A549 (cell line): ENCODE measurements around the gene UBE2L5.

ENCODE experiments used
- CEBPB ChIP-seq, 2 experiments: fragments of >200 bp in 1 of 2; sonication (Bioruptor Twin) in 1 of 2; formaldehyde crosslinking in 1 of 2; IDR thresholded peaks; 2 replicates each; pipeline ENCODE4 v1.6.1; 2012 to 2016
- EP300 ChIP-seq, 2 experiments: fragments of >200 bp; sonication (Bioruptor Twin); formaldehyde crosslinking; IDR thresholded peaks; 2 replicates in 1 of 2; 3 replicates in 1 of 2; pipeline ENCODE4 v1.6.1; 2016 to 2017
- PHF8 ChIP-seq: fragments of 200-600 bp; sonication (generic); IDR thresholded peaks from 2 replicates; pipeline ENCODE4 v1.6.1; 2016; ENCODE audit warnings: low read depth, mild to moderate bottlenecking, antibody characterized with exemption, moderate library complexity, borderline replicate concordance
- POLR2A ChIP-seq: IDR thresholded peaks from 2 replicates; pipeline ENCODE4 v1.6.1; 2012; ENCODE audit warnings: mild to moderate bottlenecking, low read length
- RFX5 ChIP-seq: fragments of 450-650 bp; IDR thresholded peaks from 2 replicates; pipeline ENCODE4 v1.7.1; 2014; ENCODE audit warnings: antibody characterized with exemption, mild to moderate bottlenecking, moderate library complexity
- TP53 ChIP-seq: fragments of 250-450 bp; sonication (Bioruptor Pico); IDR thresholded peaks from 2 replicates; pipeline ENCODE4 v1.5.0; 2021; ENCODE audit warnings: mild to moderate bottlenecking, moderate library complexity
- USF2 ChIP-seq: fragments of 450-650 bp; IDR thresholded peaks from 2 replicates; pipeline ENCODE4 v1.6.1; 2014; ENCODE audit warnings: antibody characterized with exemption

GRCh38 chr13:30396434-30397075 is 25.7 kb upstream of the UBE2L5 start:
- no peak for TF ChIP-seq CEBPB (IDR thresholded peaks at IDR 0.05)
- TF ChIP-seq PHF8: no peak
- no peak for TF ChIP-seq POLR2A
- no peak for TF ChIP-seq EP300 (IDR thresholded peaks at IDR 0.05)
- no peak for TF ChIP-seq RFX5
- TF ChIP-seq TP53 (CRISPR knock-in tag): no peak
- no peak for TF ChIP-seq USF2
